MM.1S (cell line): ENCODE measurements around the gene NTN1.

Experiments
- CTCF ChIP-seq: fragments of 300-600 bp; sonication (generic); IDR thresholded peaks from 2 replicates; pipeline ENCODE4 v1.5.1; 2016; ENCODE audit warnings: antibody characterized with exemption, low read length, mixed read lengths
- EZH2phosphoT487 ChIP-seq: fragments of 300-600 bp; sonication (generic); IDR thresholded peaks from 2 replicates; pipeline ENCODE4 v1.6.1; 2018; ENCODE audit warnings: antibody characterized with exemption, low read length

- no peak for TF ChIP-seq CTCF
- TF ChIP-seq EZH2phosphoT487 = no peak
Measured at GRCh38 chr17:9211133-9211765, 189.9 kb downstream of the NTN1 start.
